Left cardiac atrium (tissue), 4 donors: ENCODE measurements around the gene VIT. TPM values are rescaled to one million over a fixed set of nuclear protein-coding genes. Genes with fewer than 3 reads are reported as not detected.

Experiments
- ATAC-seq, 2 donors: fragments of 200-7000 bp; cut with Tn5 transposase; one replicate each; pipeline ENCODE4 v1.9.1; 2020; ENCODE audit warnings: mild to moderate bottlenecking in 2 of 2, moderate library complexity in 2 of 2
- DNase-seq: peaks from one replicate; pipeline ENCODE4 v3.0.0-alpha.2; 2020
- intact Hi-C, 2 donors: fragments of 100-400 bp; cut with DNase I; formaldehyde crosslinking; loops; one replicate each; pipeline versions ENCODE4 v1.14.1 to v1.15.1; 2022 to 2023
- total RNA-seq, 2 donors: library from RNA; stranded (reverse); fragmentation: NEBNext Ultra II Directional; extraction: Animal tissue kit (Norgen Biotek cat#: 25700); gene quantifications; one replicate each; pipeline ENCODE4 v1.2.1, GENCODE V29; 2021
- donor health status: DM: no; HTN: yes; CAD: no.
- donor health status: DM: no; HTN: yes; CAD: no; lungs with severe emphysema.
- donor health status: DM: yes; HTN: yes; CAD: no.
- donor health status: Dilated cardiomyopathy.

VIT gene
- total RNA-seq, 2 donors from 2014 or later = 12.4 to 23.7 TPM

- no peak for DNase-seq
- ATAC-seq = no peak
- intact Hi-C loops = no loop called here
These were observed 43.6 kb downstream of the VIT start for GRCh38 chr2:36740061-36740460.

- ATAC-seq (no peak), DNase-seq (no peak)
- intact Hi-C loops = no loop called here
These were observed 44.8 kb downstream of the VIT start for GRCh38 chr2:36741188-36741837.

DNA sequence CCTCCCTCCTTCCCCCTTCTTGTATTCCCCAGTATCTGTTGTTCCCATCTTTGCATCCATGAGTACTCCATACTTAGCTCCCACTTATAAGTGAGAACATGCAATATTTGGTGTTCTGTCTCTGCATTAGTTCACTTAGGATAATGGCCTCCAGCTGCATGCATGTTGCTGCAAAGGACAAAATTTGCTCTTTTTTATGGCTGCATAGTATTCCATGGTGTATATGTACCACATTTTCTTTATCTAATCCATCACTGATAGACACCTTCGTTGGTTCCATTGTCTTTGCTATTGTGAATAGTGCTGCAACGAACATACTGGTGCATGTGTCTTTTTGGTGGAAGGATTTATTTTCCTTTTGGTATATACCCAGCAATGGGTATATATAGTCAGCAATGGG lies 47.4 kb downstream of the VIT start:
- no peak for DNase-seq
- no peak for ATAC-seq
- intact Hi-C loops = no loop called here

DNA sequence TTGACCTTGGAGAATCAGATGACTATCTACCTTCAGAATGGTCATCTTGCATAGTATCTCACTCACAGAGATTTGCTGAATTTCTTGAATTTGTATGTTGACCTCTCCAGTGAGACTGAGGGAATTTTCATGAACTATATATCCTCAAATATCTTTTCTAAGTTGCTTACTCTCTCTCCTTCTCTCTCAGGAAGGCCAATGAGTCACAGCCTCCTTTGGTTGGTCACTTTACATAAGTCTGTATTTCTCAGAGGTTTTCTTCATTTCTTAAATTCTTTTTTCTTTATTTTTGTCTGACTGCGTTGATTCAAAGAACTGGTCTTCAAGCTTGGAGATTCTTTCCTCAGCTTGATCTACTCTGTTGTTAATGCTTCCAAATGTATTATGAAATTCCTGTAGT lies 51.7 kb downstream of the VIT start:
- intact Hi-C loops = no loop called here
- ATAC-seq (no peak), DNase-seq (no peak)

DNA sequence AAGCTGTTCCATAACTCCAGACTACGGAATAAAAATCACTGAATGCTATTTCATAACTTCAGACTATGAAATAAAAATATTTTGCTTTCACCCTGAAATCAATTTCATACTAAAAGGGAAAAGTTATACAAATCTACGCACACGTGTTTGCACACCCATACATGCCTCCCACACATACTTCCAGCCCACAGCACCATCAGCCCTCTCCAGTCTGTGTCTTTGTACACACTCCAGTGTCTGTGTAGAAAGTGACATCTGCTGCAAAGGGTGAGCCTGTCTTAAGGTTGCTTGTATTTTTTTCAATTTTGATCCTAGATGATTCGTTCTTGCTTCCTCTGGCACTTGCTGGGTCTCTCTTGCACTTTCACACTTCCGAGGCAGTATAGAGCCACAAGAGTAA lies 53.6 kb downstream of the VIT start:
- DNase-seq (no peak), ATAC-seq (no peak)
- intact Hi-C loops = no loop called here

DNA sequence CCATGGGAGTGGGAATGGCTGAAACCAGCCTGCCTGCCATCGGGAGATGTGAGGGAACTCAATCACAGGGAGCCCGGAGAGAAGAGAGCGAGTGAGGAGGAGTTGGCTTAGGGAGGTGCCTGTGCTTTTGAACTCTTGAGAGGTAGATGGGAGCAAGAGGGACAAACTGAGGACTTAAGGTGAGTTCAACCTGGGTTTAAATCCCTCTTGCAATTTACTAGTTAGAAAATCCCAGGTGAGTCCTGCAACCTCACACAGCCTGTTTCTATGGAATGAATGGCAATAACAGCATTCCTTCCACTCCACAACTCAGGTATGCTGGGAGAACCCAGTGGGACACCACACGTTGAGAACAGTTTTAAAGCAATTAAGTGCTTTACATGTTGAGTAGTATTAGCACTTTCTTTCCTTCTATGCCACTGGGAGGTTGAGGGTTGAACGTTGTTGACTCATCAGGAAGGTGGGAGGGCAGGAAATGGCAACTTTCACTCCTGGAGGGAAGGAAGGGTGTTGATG lies 57.3 kb downstream of the VIT start:
- ATAC-seq = peak in 1 of 2 donors; percentile 31
- intact Hi-C loops = no loop called here
- DNase-seq = no peak

GRCh38 chr2:36754578-36754977 lies 58.1 kb downstream of the VIT start:
- intact Hi-C loops = no loop called here
- DNase-seq (no peak), ATAC-seq (no peak)

DNA sequence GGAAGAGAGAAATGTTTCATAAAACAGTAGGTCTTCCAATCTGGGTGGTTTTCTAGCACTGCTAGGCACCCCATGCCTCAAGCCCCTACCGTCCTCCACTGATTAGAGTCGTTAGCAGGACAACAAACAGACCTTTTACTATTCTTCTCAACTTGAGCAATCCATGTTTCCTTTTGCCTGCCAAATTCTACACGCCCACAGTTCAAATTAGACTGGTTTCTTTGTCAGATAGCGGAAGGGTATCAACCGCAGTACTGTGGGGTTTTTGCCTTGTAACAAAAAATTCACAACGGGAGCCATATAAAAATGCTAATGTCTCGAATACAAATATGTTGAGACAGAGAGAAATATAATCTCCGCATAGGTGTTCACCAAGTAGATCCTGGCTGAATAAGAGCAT lies 59.9 kb downstream of the VIT start:
- ATAC-seq (no peak), DNase-seq (no peak)
- intact Hi-C loops = no loop called here

GRCh38 chr2:36762764-36763490 lies 66.4 kb downstream of the VIT start:
- ATAC-seq = no peak
- intact Hi-C loops = no loop called here
- no peak for DNase-seq

DNA sequence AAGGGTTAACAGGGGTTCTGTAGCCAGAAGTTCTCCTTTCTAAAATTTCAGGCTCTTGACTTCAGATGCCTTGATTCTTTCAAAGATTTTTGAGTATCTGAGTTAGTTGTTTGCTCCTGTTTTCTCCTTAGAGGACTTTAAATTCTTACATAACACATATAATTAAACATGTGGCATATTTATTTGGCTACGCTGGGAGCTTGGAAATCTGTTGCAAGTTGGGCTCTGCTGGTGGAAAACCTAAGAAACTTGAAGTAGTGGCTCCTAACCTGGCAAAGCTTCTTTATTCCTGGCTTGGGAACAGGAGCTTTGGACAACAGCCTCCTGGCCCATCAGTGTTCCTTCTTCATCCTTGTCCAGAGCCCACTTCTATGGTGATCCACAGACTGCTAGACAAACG lies 72.6 kb downstream of the VIT start:
- intact Hi-C loops = no loop called here
- ATAC-seq (no peak), DNase-seq (no peak)

- intact Hi-C loops = loop anchor here in 1 of 2 donors (10.0 kb wide), 1 partner anchor 234 kb away; no protein-coding TSS in a partner anchor
- DNase-seq (no peak), ATAC-seq (peak in 1 of 2 donors; percentile 15)
These were observed 74.2 kb downstream of the VIT start for GRCh38 chr2:36770542-36771287.

DNA sequence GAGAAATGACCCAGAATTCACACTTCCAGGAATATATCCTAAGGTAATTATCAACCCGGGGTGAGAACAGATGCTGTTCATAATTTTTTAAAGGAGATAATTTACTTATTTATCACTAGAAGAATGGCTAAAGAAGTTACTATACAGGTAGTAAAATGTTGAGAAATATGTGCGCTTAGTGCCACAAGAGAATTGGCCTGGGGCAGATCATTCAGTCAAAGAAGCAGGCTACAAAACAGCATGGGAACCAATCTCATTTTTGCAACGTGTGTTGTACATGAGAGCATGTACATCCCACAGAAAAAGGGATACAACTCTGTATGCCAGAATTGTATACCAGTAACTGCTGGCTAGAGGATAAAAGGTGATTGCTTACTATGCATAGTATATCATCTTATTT lies 75.2 kb downstream of the VIT start:
- intact Hi-C loops = loop anchor here in 1 of 2 donors (10.0 kb wide), 1 partner anchor 233 kb away; no protein-coding TSS in a partner anchor
- DNase-seq (no peak), ATAC-seq (no peak)

GRCh38 chr2:36773947-36774346 lies 77.4 kb downstream of the VIT start:
- intact Hi-C loops = loop anchor here in 1 of 2 donors (10.0 kb wide), 1 partner anchor 231 kb away; no protein-coding TSS in a partner anchor
- no peak for DNase-seq
- ATAC-seq = no peak

DNA sequence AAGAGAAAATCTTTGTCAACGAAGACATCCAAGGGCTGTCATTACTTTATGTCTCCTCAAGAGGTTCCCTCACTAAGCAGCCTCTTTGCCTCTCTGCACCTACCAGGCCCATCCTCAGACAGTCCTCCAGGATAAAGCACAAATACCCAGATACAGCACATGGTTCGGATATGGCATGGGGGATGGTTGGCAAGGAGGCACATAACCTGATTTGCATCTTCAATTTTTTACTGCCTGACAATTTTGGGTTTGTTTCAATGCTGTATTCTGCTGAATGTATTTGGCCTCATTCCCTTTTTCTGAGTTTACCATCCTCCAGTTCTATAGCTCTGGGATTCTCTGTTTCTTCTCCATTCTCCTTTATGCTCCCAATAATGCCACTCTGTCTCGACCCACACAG lies 78.8 kb downstream of the VIT start:
- intact Hi-C loops = loop anchor here in 1 of 2 donors (10.0 kb wide), 1 partner anchor 230 kb away; no protein-coding TSS in a partner anchor
- ATAC-seq (no peak), DNase-seq (no peak)

GRCh38 chr2:36775806-36776205 lies 79.3 kb downstream of the VIT start:
- intact Hi-C loops = loop anchor here in 1 of 2 donors (10.0 kb wide), 1 partner anchor 229 kb away; no protein-coding TSS in a partner anchor
- no peak for DNase-seq
- no peak for ATAC-seq

- intact Hi-C loops = loop anchor here in 1 of 2 donors (10.0 kb wide), 1 partner anchor 228 kb away; no protein-coding TSS in a partner anchor
- ATAC-seq (peak in 1 of 2 donors; percentile 49), DNase-seq (no peak)
These were observed 80.8 kb downstream of the VIT start for GRCh38 chr2:36777272-36777671.

DNA sequence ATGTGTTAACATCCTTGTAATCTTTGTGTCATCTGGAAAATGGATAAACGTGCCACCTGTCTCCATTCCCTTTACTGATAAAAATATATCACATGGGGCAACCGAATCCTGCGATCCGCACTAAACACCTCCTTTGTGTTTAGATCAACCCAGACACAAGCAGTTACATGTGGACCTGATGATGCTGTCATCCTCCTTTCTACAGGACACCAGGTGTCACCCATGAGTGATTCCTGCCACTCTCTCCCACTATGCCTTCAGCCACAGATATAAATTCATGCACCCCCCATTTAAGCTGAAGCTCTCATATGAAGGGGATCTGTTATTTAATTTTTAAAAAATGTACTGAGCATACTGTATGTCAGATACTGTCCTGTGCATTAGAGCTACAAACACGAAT lies 81.3 kb downstream of the VIT start:
- intact Hi-C loops = loop anchor here in 1 of 2 donors (10.0 kb wide), 1 partner anchor 227 kb away; no protein-coding TSS in a partner anchor
- no peak for DNase-seq
- ATAC-seq = no peak

DNA sequence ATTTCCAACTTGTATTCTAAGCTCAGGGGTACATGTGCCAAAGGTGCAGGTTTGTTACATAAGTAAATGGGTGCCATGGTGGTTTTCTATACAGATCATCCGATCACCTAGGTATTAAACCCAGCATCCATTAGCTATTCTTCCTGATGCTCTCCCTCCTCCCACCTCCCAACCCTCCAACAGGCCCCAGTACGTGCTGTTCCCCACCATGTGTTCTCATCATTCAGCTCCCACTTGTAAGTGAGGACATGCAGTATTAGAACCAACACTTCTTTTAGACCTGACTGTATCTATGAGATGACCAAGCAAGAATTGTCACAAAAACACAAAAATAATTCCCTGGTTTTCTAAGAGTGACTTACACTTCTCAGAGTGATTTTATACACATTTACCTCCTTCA lies 83.0 kb downstream of the VIT start:
- intact Hi-C loops = loop anchor here in 1 of 2 donors (10.0 kb wide), 1 partner anchor 225 kb away; no protein-coding TSS in a partner anchor
- ATAC-seq (peak in 1 of 2 donors; percentile 11), DNase-seq (no peak)

- DNase-seq (no peak), ATAC-seq (peak; percentile 15 to 40)
- intact Hi-C loops = loop anchor here in 1 of 2 donors (5.0 to 10.0 kb wide), 2 partner anchors 86 to 428 kb away; partner anchors contain the start of gene VIT
These were observed 83.8 kb downstream of the VIT start for GRCh38 chr2:36780231-36780839.
